GM18502 (cell line): ENCODE results near the gene FOXP4.

Experiments used
- ATAC-seq: cut with Tn5 transposase; IDR thresholded peaks from one replicate; pipeline ENCODE4 v1.9.1; 2021; ENCODE audit warnings: mild to moderate bottlenecking; ENCODE audit not compliant: unreplicated experiment, poor library complexity

The FOXP4 gene

DNA sequence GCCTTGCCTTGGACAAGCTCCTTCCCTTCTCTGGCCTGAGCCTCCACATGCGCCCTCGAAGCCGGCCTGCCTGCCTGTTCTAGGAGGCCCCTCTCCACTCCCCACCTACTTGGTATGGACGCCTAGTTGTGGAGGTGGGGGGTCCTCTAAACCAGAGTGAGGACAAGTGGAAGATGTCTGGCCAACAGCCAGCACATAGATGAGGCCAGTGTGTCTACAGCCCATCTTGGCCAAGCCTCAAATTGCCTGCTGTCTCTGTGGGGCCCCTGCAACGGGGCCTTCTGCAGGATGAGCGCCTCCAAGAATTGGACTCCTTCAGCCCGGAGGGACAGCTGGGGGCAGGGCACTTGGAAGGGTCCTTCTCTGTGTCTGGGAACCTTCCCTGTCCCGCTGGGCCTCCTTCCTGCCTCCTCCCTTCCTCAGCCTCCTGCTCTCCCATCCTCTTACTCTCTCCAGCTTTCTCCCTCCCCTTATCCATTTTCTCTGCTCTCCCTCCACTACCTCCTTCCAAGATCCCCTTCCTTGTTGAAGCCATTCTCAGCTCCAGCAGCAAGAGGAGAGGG lies 93.7 kb downstream of the FOXP4 start:
- ATAC-seq = no peak

DNA sequence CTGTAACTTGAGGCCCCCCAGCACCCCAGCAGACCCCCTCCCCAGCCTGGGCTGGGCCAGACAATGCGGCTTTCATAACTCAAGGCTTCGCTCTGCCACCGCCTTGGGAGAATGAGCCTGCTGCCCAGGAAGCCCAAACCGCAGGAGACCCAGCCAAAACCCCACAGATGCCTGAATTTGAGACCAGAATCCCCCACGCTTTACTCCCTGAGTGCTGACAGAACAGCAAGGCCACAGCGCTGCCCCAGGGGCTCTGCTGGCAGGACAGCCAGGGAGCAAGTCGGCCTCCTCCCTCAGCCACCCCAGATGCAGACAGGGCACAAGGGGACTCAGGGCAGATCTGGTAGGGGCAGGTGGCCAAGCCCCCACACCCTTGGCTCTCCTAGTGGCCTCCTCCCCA lies 94.2 kb downstream of the FOXP4 start:
- ATAC-seq = no peak

DNA sequence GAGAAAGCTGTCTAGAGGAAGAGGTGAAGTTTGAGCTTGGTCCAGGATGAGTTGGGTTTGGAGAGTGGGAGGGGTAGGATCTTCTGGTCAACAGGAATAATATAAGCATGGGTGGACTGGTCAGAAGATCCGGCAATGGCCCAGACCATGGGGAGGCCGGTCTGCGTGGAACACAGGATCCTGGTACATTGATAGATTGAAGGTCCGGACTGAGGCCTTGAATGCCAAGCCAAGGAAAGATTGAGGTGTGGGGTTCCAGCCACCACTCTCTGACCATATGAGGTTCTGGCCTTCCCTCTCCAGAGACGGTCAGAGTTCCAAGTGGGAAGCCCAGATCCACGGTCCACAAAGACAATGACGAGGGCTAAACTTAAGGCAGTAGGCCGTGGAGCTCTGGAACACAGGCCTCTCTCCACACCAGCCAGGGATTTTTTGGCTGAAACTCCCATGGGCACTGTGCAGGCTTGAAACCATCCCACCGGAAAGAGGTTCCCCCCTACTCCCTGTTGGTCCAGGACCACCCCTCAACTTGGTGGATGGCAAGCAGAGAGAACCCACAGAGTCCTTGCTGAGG lies 95.3 kb downstream of the FOXP4 start:
- no peak for ATAC-seq

DNA sequence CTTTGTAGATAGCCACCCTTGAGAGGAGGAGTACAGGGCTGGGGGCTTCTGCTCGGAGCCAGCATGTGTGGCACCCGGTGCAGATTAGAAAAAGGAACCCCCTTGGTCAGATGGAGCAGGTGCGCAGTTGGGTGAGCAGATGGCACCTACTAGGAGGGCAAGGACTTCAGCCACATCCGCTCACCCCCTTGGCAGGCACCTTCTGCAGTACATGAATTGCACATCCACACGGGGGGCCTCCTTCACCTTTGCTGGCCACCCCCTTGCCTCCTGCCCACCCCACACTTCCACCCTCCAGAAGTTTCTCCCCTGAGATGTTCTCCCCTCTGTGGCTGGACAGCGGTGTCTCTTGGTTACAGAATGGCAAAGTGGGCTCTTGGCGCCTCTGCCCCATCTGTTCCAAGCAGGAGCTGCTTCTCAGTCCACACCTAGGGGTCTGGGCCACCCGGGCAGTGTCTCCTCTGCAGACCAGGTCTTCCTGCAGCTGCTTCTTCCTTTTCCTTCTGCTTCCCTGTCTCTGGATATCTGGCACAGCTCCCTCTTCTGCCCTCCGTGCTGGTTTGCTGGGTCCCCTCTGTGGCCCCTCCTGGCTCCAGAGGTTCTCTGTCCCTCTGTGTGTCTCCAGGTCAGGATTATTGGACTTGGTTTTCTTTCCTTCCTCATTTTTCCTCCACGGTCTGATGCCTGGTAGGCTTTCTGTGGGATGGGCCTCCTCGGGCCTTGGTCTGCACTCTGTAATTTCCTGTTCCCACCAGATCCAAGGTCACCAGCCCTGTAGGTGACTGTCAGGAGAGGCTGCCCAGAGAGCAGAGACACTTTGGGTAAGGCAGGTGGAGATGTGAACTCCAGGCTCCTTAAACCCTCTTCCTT lies 96.1 kb downstream of the FOXP4 start:
- ATAC-seq = no peak

DNA sequence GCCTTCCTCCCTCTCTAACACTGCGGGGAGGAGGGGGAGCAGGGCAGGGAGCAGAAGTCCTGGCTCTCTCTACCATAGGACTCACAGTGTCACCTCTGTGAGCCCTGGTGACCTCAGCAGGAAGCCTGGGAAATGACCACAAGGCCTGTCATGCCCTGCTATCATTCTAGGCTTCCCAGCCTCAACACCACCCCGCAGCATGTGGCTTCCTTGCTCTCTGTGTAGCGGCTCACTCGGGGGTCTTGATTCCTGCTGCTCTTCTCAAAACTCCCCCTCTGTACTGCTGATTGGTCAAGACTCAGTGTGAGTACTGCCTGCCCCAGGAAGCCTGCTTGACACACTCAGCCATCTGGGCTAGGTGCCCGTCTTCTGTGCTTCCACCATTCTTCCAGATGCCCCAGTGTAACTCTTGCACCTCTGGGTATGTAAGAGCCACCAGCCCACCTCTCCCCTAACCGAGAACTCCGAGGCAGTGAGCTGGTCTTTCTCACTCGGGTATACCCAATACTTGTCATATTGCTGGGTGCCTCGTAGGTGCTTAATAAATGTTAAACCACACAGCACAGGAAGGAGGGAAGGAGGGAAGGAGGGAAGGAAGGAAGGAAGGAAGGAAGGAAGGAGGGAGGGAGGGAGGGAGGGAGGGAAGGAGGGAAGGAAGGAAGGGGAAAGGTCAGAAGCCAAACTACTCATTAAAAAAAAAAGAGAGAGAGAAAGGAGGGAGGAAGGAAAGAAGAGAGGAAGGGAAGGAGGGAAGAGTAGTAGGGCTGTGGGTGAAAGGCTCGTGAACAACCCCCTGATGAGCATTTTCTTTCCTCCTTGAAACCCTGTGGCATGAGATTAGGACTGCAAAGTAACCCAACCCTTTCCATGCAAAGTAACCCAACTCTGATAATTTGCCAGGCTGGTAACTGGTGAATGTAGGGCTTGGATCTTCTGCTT lies 97.0 kb downstream of the FOXP4 start:
- no peak for ATAC-seq

DNA sequence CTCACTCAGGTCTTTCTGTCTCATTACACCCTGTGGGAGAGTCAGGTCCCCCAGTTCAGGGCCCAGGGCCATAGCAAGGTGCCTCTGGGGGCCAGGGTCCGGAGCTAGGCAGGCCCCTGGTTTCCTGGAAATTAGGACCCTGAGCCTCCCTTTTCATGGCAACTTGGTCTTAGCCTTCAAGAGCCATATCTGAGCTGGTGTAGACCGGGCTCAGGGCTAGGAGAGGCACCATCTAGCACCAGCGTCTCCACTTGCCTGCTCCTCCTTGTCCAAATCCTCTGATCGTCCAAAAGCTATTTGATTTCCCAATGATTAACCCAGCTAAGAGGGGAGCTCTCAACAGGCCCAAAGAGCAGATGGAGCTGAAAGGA lies 97.7 kb downstream of the FOXP4 start:
- ATAC-seq = no peak

DNA sequence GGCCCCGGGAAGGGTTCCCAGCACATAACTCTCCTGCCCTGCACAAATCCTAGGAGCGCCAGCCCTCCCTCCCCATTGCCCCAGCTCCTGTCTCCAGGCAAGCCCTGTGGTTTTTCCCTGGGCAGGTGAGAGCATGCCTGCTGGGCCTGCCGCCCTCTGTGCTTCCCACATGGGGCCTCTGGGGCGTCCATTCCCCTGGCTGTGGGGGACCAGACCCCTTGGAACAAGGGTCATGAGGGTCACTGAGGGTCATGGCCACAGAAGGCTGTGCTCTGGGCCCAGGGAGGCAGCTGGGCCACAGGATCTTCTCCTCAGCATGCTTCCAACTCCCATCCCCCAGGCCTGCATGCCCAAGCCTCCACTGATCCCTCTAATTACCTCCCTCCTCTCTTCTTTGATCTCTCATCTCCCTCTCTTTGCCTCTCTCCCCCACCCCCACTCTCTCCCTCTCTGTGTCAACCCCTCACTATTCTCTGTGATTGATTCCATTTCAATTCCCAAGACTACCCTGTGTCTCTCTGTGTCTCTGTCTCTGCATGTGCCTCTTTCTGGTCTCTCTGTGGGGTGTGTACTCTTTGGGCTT lies 98.2 kb downstream of the FOXP4 start:
- ATAC-seq = no peak

DNA sequence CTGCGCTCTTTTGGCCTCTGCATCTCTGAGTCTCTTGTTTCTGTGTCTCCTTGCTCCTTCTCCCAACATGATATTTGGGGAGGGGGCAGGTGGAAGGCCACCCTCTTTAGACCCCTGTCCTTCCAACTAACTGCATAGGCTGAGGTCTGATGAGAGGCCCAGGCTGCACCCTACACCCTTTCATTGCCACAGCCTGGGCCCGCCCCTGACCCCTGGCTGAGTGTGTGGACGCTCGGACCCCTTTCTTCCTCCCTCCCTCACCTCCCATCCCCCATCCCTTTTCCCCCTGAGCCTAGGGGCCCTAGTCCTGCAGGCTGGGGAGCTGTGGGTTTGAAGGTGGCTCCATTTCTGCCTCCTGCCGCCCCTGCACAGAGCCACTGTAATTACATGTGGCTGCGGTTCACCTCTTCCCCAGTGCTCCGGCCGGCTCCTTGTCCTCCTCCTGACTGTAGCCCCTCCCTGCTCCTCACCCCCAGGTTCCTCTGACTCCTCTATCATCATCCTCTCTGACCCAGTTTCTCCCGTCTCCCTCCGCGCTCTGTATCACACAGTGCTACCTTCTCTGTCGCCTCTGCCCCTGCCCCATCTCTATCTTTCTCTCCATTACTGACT lies 98.9 kb downstream of the FOXP4 start:
- ATAC-seq = no peak

DNA sequence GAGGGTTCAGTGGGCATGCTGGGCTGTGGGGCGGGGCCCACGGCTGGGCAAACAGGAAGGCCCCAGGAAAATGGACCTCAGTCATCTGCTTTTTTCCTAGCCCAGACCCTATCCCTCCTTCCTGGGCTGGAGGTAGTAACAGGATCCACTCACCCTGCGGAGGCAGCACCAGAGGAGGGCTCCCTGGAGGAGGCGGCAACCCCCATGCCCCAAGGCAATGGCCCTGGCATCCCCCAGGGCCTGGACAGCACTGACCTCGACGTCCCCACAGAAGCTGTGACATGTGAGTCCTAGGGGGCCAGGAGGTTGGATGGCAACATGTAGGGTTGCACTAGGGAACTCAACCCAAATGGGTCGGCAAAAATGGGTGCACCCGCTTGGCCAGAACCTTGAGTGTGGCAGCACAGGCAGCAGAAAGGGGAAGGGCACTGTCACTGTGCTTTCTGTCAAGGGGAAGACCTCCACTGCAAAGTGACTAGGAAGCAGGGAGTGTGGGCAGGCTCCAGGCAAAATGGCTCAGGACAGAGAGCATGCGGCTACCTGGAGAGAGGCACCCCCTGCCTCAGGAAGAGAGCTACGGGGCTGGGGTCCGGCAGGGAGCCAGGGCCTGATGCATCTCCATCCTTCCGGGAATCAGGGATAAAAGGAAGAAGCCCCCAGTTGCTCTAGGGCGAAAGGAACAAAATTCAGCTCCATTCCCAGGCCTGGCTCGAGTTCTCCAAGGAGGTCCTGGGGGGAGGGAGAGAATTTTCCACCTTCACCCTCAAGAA lies 100.0 kb downstream of the FOXP4 start:
- ATAC-seq = no peak

DNA sequence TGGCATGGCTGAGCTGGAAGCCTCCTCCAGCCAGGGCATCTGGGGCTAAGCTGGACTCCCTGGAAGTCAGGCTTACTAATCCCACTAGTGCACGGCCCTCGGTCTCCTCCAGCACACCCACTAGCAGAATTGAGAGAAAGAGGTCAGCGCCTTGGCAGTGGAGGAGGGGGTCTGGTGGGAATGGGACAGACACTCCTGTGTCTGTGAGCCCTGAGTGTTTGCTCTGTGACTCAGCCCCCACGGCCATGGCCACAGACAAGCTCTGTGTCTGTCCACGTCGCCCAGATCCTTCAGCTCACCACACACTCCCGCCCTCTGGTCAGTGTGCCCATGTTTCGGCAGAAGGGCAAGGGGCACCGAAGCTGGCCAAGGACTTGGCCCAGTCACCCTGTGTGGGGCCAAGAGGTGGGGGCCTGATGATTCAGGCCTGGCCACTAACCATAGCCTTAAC lies 100.9 kb downstream of the FOXP4 start:
- no peak for ATAC-seq

DNA sequence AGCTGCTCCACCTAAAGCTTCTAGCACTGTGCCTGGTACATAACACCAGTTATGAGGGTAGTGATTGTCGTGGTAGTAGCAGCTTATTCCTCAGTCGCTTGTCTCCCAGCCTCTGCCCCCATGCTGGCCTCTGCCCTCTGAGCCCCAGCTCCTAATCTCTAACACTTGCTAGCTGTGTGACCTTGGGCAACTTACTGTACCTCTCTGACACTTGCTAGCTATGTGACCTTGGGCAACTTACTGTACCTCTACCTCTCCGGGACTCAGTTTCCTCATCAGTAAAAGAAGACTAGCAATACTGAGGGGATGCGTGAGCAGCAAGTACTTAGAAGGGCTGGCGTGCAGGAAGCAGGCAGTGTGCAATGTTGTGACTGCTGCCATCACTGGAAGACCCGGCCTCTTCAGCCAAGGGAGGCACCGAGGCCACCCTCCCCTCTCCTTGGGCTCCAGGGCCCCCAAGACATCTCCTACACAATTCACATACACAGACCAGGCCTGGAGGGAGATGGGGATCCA lies 101.9 kb downstream of the FOXP4 start:
- ATAC-seq = no peak

DNA sequence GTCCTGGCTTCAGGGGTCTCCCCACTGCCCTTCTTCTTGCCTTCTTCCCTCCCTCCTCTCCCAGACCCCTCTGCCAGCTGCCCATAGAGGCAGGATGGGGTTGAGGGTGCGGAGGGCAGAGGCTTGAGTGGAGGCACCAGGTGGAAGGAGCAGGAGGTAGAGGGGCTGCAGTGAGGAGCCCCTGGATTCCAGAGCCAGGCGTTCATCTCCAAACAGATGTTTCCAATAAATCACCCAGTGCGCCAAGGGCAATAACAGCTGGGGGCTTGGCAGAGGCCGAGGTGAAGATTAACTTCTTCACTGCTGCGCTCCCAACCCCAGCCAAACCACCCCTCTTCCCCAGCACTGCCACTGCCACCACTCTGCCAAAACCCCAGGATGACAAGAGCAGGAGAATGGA lies 102.7 kb downstream of the FOXP4 start:
- no peak for ATAC-seq

DNA sequence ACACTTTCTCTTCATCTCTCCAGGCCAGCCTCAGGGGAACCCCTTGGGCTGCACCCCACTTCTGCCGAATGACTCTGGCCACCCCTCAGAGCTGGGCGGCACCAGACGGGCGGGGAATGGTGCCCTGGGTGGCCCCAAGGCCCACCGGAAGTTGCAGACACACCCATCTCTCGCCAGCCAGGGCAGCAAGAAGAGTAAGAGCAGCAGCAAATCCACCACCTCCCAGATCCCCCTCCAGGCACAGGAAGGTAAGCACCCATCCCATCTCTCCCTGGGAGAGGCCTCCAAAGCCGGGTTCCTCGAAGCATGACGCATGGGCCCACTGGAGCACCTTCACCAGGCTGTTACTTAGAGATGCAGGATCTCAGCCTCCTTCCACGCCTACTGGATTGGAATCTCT lies 103.4 kb downstream of the FOXP4 start:
- ATAC-seq = no peak

DNA sequence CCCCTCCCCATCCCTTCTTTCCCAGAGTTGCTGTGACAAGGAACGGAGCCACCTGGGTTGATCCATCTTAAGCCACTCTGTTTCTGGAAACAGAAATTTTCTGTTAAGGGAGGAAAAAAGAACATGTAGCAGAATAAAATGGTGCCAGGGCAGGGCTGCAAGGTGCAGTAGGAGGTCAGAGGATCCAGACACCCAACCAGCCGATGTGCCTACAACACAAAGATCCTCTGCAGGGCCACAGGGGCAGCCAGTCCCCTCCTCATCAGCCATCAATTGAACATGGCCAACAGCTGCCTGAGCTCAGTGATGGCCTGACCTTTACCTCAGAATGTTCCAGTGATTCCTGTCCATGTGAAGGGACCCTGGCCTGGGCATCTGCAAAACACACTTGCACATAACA lies 103.9 kb downstream of the FOXP4 start:
- ATAC-seq = no peak

DNA sequence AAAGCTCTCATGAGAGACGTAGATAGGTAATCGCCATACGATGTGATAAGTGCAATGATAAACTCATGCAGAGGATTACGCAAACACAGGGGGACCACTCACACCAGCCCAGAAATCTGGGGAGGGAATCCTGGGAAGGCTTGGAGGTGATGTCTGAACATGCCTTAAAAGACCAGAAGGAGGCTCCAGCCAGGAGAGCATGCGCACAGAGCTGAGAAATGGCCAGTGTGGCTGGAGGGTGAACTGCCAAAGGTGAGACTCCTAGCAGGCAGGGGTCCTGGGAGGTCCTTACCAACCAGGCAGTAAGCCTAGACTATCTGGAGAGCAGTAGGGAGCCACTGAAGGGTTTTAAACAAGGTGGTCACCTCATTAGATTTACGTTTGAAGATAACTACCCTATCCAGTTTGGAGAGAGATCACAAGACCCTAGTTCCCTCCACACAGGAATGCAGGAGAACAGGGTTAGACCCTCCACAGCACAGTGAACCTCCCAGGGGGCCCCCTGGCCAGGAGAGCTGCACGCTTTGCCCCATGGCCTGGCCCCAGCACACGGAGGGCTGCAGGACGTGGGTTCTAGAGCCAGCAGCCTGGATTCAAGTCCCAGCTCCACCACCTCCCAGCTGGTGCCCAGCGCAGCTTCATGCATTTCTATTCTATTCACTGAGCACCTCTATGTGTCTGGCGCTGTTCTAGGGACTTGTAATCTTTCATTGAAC lies 105.2 kb downstream of the FOXP4 start:
- ATAC-seq = no peak
